Ishikawa (cell line): ENCODE data around the gene AADAC.

Experiments
- CEBPB ChIP-seq: IDR thresholded peaks from 2 replicates; pipeline ENCODE4 v1.6.1; 2012
- CREB1 ChIP-seq: IDR thresholded peaks from 2 replicates; pipeline ENCODE4 v1.6.1; 2012; ENCODE audit warnings: low read depth
- EGR1 ChIP-seq: IDR thresholded peaks from 2 replicates; pipeline ENCODE4 v1.6.1; 2012
- EP300 ChIP-seq: IDR thresholded peaks from 2 replicates; pipeline ENCODE4 v1.6.1; 2012; ENCODE audit warnings: borderline replicate concordance
- FOXM1 ChIP-seq: IDR thresholded peaks from 2 replicates; pipeline ENCODE4 v1.6.1; 2012; ENCODE audit warnings: low read depth, borderline replicate concordance
- MAX ChIP-seq: IDR thresholded peaks from 2 replicates; pipeline ENCODE4 v1.6.1; 2012
- NFIC ChIP-seq: IDR thresholded peaks from 2 replicates; pipeline ENCODE4 v1.6.1; 2012
- RAD21 ChIP-seq: IDR thresholded peaks from 2 replicates; pipeline ENCODE4 v1.6.1; 2012; ENCODE audit warnings: low read depth
- TAF1 ChIP-seq: IDR thresholded peaks from 2 replicates; pipeline ENCODE4 v1.6.1; 2012; ENCODE audit warnings: low read depth, mild to moderate bottlenecking
- TCF12 ChIP-seq: IDR thresholded peaks from 2 replicates; pipeline ENCODE4 v1.6.1; 2012; ENCODE audit warnings: low read depth
- TEAD4 ChIP-seq: IDR thresholded peaks from 2 replicates; pipeline ENCODE4 v1.6.1; 2012
- USF1 ChIP-seq: IDR thresholded peaks from 2 replicates; pipeline ENCODE4 v1.6.1; 2012
- YY1 ChIP-seq: IDR thresholded peaks from 2 replicates; pipeline ENCODE4 v1.6.1; 2012; ENCODE audit warnings: low read depth
- ZBTB7A ChIP-seq: IDR thresholded peaks from 2 replicates; pipeline ENCODE4 v1.6.1; 2012; ENCODE audit warnings: low read depth
- TF ChIP-seq, protein P1 (sequence below): IDR thresholded peaks from 2 replicates; pipeline ENCODE4 v1.6.1; 2012; ENCODE audit warnings: low read depth, mild to moderate bottlenecking

AADAC gene

GRCh38 chr3:151777880-151778279 lies 36.0 kb upstream of the AADAC start:
- TF ChIP-seq TEAD4 (no peak), NFIC (no peak), EP300 (no peak), CEBPB (no peak), CREB1 (no peak), EGR1 (no peak), FOXM1 (no peak), TCF12 (no peak), USF1 (no peak), YY1 (no peak), MAX (no peak), RAD21 (no peak), TAF1 (no peak), ZBTB7A (no peak)
- TF ChIP-seq, protein P1, sequence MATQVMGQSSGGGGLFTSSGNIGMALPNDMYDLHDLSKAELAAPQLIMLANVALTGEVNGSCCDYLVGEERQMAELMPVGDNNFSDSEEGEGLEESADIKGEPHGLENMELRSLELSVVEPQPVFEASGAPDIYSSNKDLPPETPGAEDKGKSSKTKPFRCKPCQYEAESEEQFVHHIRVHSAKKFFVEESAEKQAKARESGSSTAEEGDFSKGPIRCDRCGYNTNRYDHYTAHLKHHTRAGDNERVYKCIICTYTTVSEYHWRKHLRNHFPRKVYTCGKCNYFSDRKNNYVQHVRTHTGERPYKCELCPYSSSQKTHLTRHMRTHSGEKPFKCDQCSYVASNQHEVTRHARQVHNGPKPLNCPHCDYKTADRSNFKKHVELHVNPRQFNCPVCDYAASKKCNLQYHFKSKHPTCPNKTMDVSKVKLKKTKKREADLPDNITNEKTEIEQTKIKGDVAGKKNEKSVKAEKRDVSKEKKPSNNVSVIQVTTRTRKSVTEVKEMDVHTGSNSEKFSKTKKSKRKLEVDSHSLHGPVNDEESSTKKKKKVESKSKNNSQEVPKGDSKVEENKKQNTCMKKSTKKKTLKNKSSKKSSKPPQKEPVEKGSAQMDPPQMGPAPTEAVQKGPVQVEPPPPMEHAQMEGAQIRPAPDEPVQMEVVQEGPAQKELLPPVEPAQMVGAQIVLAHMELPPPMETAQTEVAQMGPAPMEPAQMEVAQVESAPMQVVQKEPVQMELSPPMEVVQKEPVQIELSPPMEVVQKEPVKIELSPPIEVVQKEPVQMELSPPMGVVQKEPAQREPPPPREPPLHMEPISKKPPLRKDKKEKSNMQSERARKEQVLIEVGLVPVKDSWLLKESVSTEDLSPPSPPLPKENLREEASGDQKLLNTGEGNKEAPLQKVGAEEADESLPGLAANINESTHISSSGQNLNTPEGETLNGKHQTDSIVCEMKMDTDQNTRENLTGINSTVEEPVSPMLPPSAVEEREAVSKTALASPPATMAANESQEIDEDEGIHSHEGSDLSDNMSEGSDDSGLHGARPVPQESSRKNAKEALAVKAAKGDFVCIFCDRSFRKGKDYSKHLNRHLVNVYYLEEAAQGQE: no peak

DNA sequence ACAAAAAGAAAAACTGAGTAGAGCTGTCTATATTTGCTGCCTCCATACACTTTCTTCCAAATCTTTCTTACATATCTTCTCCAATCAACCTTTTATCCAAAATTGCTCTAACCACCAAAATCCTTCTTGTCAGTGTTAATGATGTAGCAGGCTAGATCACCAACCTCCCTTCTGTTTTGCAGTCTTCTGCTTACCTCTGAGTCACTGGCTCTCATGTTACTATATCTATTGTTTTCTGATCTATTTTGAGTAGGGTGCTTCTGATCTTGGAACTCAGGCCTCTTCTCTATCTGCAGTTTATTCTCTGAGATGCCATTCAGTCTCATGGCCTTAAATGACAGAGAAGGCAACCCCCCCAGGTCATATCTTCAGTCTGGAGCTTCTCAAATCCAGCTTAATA lies 26.3 kb upstream of the AADAC start:
- TF ChIP-seq CREB1 (no peak), NFIC (no peak), CEBPB (no peak), EP300 (no peak), YY1 (no peak), ZBTB7A (no peak), TEAD4 (no peak), FOXM1 (no peak), RAD21 (no peak), MAX (no peak), TAF1 (no peak), USF1 (no peak)
- TF ChIP-seq, protein P1: no peak

- TF ChIP-seq NFIC: no peak
- no peak for TF ChIP-seq TEAD4
- TF ChIP-seq USF1: no peak
- TF ChIP-seq, protein P1: no peak
- TF ChIP-seq FOXM1: no peak
- no peak for TF ChIP-seq TCF12
- TF ChIP-seq TAF1: no peak
- TF ChIP-seq RAD21: no peak
These were observed 25.5 kb upstream of the AADAC start for GRCh38 chr3:151788401-151788800.

DNA sequence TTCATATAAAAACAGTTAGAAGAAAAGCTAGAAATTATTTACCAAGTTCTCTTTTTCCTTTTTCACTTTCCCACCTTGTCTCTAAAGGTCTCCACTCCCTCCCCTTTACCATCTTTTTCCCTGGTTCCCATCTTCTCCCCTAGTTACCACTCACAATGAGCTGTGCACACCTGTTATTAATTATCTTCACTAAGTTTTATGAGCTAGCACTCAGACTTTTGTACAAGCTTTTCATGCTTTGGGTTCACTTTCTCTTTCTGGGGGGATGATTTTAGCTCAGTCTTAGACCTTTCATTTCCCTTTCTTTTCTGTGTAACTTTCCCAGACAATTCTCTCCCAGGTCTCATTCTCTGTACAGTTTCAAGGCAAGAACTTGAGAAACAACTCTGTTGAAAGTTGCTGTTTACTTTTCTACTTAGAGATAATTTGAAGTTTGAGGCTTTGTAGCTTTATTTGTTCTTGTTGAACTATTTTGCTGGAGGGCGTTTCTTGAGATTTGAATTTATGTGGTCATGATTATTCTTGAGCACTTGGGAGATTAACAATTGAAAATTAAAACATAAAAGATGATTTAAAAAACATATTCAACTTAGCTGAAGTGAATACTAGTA lies 24.0 kb upstream of the AADAC start:
- no peak for TF ChIP-seq MAX
- TF ChIP-seq ZBTB7A: no peak
- no peak for TF ChIP-seq NFIC
- TF ChIP-seq USF1: no peak
- no peak for TF ChIP-seq TCF12
- no peak for TF ChIP-seq RAD21
